AG09309 (cell line): ENCODE data around the gene HHLA2.

Experiments
- DNase-seq: peaks from one replicate; pipeline ENCODE4 v3.0.0-alpha.2; 2010; ENCODE audit warnings: low read depth
- H3K4me3 ChIP-seq: 2 replicates; pipeline ENCODE4 v1.5.1; 2011; ENCODE audit warnings: mild to moderate bottlenecking, low read depth, low read length, moderate library complexity; ENCODE audit not compliant: control insufficient read depth
- CTCF ChIP-seq: IDR thresholded peaks from 2 replicates; pipeline ENCODE4 v1.5.1; 2011; ENCODE audit warnings: mild to moderate bottlenecking, low read depth, low read length, inconsistent platforms; ENCODE audit not compliant: insufficient read depth, control insufficient read depth; ENCODE audit errors: missing control alignments

Gene HHLA2

GRCh38 chr3:108338901-108339545 lies 42.7 kb downstream of the HHLA2 start:
- TF ChIP-seq CTCF = no peak
- no peak for DNase-seq
- no peak overlapping the region for H3K4me3 ChIP-seq

GRCh38 chr3:108341911-108342310 lies 45.6 kb downstream of the HHLA2 start:
- TF ChIP-seq CTCF = no peak
- DNase-seq = no peak
- H3K4me3 ChIP-seq = no peak overlapping the region

GRCh38 chr3:108342837-108343486 lies 46.6 kb downstream of the HHLA2 start:
- no peak for TF ChIP-seq CTCF
- H3K4me3 ChIP-seq = no peak overlapping the region
- peak; percentile 11 for DNase-seq

DNA sequence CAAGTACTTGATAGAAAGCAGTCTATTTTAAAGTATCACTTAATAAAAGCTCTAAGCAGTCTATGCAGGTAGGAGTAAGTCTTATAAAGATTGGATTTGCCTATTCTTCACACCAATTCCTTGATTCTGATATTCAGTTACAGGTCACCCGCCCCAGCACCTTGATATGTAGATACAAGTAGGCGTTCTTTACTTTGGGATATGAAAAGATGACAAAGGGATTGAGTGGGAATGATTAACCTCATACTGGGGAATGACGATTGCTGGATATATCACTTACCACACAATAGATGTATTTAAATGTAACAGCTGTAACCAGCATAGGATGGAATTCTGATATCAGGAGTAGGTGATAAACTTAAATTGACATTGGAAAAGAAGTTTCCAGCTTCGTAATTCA lies 47.1 kb downstream of the HHLA2 start:
- no peak overlapping the region for H3K4me3 ChIP-seq
- no peak for TF ChIP-seq CTCF
- no peak for DNase-seq

- DNase-seq = no peak
- TF ChIP-seq CTCF = no peak
- no peak overlapping the region for H3K4me3 ChIP-seq
These were observed 49.3 kb downstream of the HHLA2 start for GRCh38 chr3:108345492-108346205.

- no peak for DNase-seq
- no peak overlapping the region for H3K4me3 ChIP-seq
- no peak for TF ChIP-seq CTCF
These were observed 50.2 kb downstream of the HHLA2 start for GRCh38 chr3:108346301-108347227.
